PC-3 (cell line): ENCODE measurements around the gene CACNA1D.

ENCODE experiments used
- CTCF ChIP-seq: fragments of 300-600 bp; sonication (generic); conservative IDR thresholded peaks from 2 replicates; pipeline ENCODE4 v1.5.1; 2017; ENCODE audit warnings: antibody characterized with exemption, low read depth, mild to moderate bottlenecking, low read length
- EZH2 ChIP-seq: fragments of 300-600 bp; sonication (generic); IDR thresholded peaks from one replicate; pipeline ENCODE4 v1.6.1; 2017; ENCODE audit warnings: antibody characterized with exemption, mild to moderate bottlenecking, low read length; ENCODE audit not compliant: unreplicated experiment
- EZH2phosphoT487 ChIP-seq: fragments of 300-600 bp; sonication (generic); IDR thresholded peaks from 2 replicates; pipeline ENCODE4 v1.6.1; 2018; ENCODE audit warnings: mild to moderate bottlenecking, antibody characterized with exemption, low read length, borderline replicate concordance

- TF ChIP-seq CTCF (no peak), EZH2 (no peak), EZH2phosphoT487 (no peak)
These were observed 118.7 kb downstream of the CACNA1D start for GRCh38 chr3:53613125-53613524.
